Upper lobe of left lung (tissue), 6 donors: ENCODE data around the gene NCOA1. TPM values are rescaled to one million over a fixed set of nuclear protein-coding genes. Genes with fewer than 3 reads are reported as not detected.

Source experiments
- ATAC-seq, 2 donors: fragments of 200-7000 bp; cut with Tn5 transposase; one replicate each; pipeline ENCODE4 v1.9.1; 2022; ENCODE audit warnings: mild to moderate bottlenecking in 2 of 2, moderate library complexity in 2 of 2; ENCODE audit not compliant: low FRiP score in 2 of 2
- DNase-seq, 2 donors: peaks; one replicate each; pipeline ENCODE4 v3.0.0-alpha.2; 2019 to 2020
- H3K27ac ChIP-seq, 4 donors: fragments of 200-600 bp; sonication (generic); one replicate each; pipeline ENCODE4 v1.5.1; 2016 to 2019
- H3K27me3 ChIP-seq, 4 donors: fragments of 200-600 bp; sonication (generic); one replicate each; pipeline ENCODE4 v1.5.1; 2017 to 2019
- H3K36me3 ChIP-seq, 4 donors: fragments of 200-600 bp; sonication (generic); one replicate each; pipeline ENCODE4 v1.5.1; 2016 to 2019
- H3K4me1 ChIP-seq, 4 donors: fragments of 200-600 bp; sonication (generic); one replicate each; pipeline ENCODE4 v1.5.1; 2018 to 2019
- H3K4me3 ChIP-seq, 4 donors: fragments of 200-600 bp; sonication (generic); one replicate each; pipeline ENCODE4 v1.5.1; 2017 to 2019; ENCODE audit warnings: mild to moderate bottlenecking in 2 of 4, moderate library complexity in 1 of 4
- H3K9me3 ChIP-seq, 4 donors: fragments of 200-600 bp; sonication (generic); one replicate each; pipeline ENCODE4 v1.5.1; 2018 to 2019
- EP300 ChIP-seq, 4 donors: sonication (generic); formaldehyde crosslinking; IDR thresholded peaks; one replicate each; pipeline ENCODE4 v1.5.1; 2017; ENCODE audit warnings: antibody characterized with exemption in 4 of 4, control low read depth in 2 of 4
- POLR2A ChIP-seq, 4 donors: fragments of 450-650 bp; IDR thresholded peaks; one replicate each; pipeline ENCODE4 v1.5.1; 2016 to 2017; ENCODE audit warnings: antibody characterized with exemption in 4 of 4, mild to moderate bottlenecking in 2 of 4
- POLR2AphosphoS5 ChIP-seq, 2 donors: sonication (generic); formaldehyde crosslinking; IDR thresholded peaks; one replicate each; pipeline ENCODE4 v1.5.1; 2017; ENCODE audit warnings: antibody characterized with exemption in 2 of 2
- WGBS, 2 donors: methylation state at CpG; one replicate each; pipeline ENCODE4 v1.1.5; 2017 to 2018; 5-methylcytosine and 5-hydroxymethylcytosine counted together
- total RNA-seq, 6 donors: library from RNA; depleted of rRNA in 4 of 6; stranded (reverse); fragments of >200 nt in 4 of 6; gene quantifications; one replicate each; pipeline versions ENCODE4 v1.1.0 to v1.2.1, GENCODE V29; 2016 to 2021
- TF ChIP-seq, protein P1 (sequence below), 6 experiments: fragments of 450-650 bp in 4 of 6; fragments of 200-600 bp in 2 of 6; sonication (generic) in 2 of 6; IDR thresholded peaks; one replicate each; pipeline ENCODE4 v1.5.1; 2016 to 2019; ENCODE audit warnings: antibody characterized with exemption in 6 of 6
- donor health status: DM: no; HTN: no; CAD: no; lungs with moderate emphysema.
- donor health status: DM: no; HTN: yes; CAD: no; lungs with severe emphysema.

NCOA1 gene
- total RNA-seq, 6 donors from 2014 or later: 38.3 to 68.1 (median 42.5) TPM

DNA sequence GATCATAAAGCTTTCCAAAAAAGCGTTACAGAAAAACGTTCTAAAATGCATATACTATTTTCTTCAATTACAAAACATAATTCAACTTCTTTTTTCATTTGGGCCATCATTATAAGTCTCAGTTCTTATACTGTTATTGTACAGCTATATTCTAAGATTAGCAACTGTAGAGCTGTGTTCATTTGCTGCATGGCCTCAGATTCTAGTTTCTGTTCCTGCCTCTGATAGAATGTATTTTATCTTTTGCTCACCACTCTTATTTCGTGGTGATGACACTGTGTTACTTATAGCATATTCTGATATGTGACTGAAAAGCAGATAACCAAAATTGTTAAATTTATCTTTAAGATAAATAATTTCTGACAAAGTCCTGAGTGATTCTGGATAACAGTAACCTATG is 234.9 kb downstream of the NCOA1 start:
- DNase-seq (no peak), ATAC-seq (no peak)
- peaks cover 0 to 30% (median 7%) of the 10 kb centered on the region in 4 donors for H3K36me3 ChIP-seq
- H3K4me1 ChIP-seq: peaks cover 0 to 12% (median 4%) of the 10 kb centered on the region in 4 donors
- H3K27ac ChIP-seq: no peak overlapping the region
- 82 to 85% methylated on average over 3 of the region's 3 CpGs for WGBS, 2 donors
- H3K9me3 ChIP-seq: no peaks in the 10 kb centered on the region
- no peaks in the 10 kb centered on the region for H3K27me3 ChIP-seq
- TF ChIP-seq POLR2A (IDR thresholded peaks at IDR 0.05) (no peak), EP300 (IDR thresholded peaks at IDR 0.05) (no peak), POLR2AphosphoS5 (IDR thresholded peaks at IDR 0.05) (no peak)
- TF ChIP-seq, protein P1, sequence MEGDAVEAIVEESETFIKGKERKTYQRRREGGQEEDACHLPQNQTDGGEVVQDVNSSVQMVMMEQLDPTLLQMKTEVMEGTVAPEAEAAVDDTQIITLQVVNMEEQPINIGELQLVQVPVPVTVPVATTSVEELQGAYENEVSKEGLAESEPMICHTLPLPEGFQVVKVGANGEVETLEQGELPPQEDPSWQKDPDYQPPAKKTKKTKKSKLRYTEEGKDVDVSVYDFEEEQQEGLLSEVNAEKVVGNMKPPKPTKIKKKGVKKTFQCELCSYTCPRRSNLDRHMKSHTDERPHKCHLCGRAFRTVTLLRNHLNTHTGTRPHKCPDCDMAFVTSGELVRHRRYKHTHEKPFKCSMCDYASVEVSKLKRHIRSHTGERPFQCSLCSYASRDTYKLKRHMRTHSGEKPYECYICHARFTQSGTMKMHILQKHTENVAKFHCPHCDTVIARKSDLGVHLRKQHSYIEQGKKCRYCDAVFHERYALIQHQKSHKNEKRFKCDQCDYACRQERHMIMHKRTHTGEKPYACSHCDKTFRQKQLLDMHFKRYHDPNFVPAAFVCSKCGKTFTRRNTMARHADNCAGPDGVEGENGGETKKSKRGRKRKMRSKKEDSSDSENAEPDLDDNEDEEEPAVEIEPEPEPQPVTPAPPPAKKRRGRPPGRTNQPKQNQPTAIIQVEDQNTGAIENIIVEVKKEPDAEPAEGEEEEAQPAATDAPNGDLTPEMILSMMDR (IDR thresholded peaks at IDR 0.05): no peak
- H3K4me3 ChIP-seq: no peak overlapping the region

- H3K36me3 ChIP-seq: peaks cover 0 to 36% (median 7%) of the 10 kb centered on the region in 4 donors
- WGBS, 2 donors: 66 to 75% methylated on average over 7 of the region's 7 CpGs
- DNase-seq: no peak
- TF ChIP-seq, protein P1 (IDR thresholded peaks at IDR 0.05): no peak
- TF ChIP-seq POLR2A (IDR thresholded peaks at IDR 0.05) (no peak), POLR2AphosphoS5 (IDR thresholded peaks at IDR 0.05) (no peak), EP300 (IDR thresholded peaks at IDR 0.05) (no peak)
- H3K27me3 ChIP-seq: no peaks in the 10 kb centered on the region
- H3K4me3 ChIP-seq: no peak overlapping the region
- no peaks in the 10 kb centered on the region for H3K9me3 ChIP-seq
- no peak for ATAC-seq
- no peak overlapping the region for H3K27ac ChIP-seq
- H3K4me1 ChIP-seq: no peaks in the 10 kb centered on the region
Observed at GRCh38 chr2:24730481-24730880, 239.4 kb downstream of the NCOA1 start.

DNA sequence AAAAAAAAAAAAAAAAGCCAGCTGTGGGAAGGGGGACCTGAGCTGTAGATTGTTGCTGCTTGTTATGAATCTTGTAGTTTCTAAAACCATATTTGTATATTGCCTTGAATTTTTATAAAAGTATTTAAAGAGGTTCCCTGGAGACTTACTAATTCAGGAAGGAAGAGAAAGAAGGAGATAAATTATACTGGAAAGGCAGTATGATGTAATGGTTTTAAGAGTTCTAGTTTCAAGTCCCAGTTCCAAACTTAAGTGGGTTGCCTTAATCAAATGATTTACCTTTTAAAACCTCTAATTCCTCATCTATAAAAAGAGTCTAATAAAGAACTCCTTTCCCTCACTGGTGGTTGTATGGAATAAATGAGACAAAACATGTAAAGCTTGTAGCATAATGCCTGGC is 240.0 kb downstream of the NCOA1 start:
- Histone ChIP-seq H3K27me3 (no peaks in the 10 kb centered on the region), H3K27ac (no peak overlapping the region), H3K4me1 (no peaks in the 10 kb centered on the region), H3K4me3 (no peak overlapping the region), H3K36me3 (peaks cover 0 to 36% (median 7%) of the 10 kb centered on the region in 4 donors), H3K9me3 (no peaks in the 10 kb centered on the region)
- ATAC-seq (no peak), DNase-seq (no peak)
- TF ChIP-seq EP300 (IDR thresholded peaks at IDR 0.05) (no peak), POLR2A (IDR thresholded peaks at IDR 0.05) (no peak), POLR2AphosphoS5 (IDR thresholded peaks at IDR 0.05) (no peak)
- TF ChIP-seq, protein P1 (IDR thresholded peaks at IDR 0.05): no peak

- ATAC-seq (no peak), DNase-seq (no peak)
- 95 to 100% methylated on average over 1 of the region's 1 CpG for WGBS, 2 donors
- Histone ChIP-seq H3K4me3 (no peak overlapping the region), H3K27me3 (no peaks in the 10 kb centered on the region), H3K4me1 (peaks cover 3 to 7% (median 5%) of the 10 kb centered on the region in 4 donors), H3K36me3 (peaks cover 0 to 36% (median 7%) of the 10 kb centered on the region in 4 donors), H3K9me3 (no peaks in the 10 kb centered on the region), H3K27ac (no peak overlapping the region)
- TF ChIP-seq, protein P1 (IDR thresholded peaks at IDR 0.05): no peak
- TF ChIP-seq EP300 (IDR thresholded peaks at IDR 0.05): no peak
- TF ChIP-seq POLR2AphosphoS5 (IDR thresholded peaks at IDR 0.05): no peak
- no peak for TF ChIP-seq POLR2A (IDR thresholded peaks at IDR 0.05)
Observed at GRCh38 chr2:24731923-24732322, 240.9 kb downstream of the NCOA1 start.

DNA sequence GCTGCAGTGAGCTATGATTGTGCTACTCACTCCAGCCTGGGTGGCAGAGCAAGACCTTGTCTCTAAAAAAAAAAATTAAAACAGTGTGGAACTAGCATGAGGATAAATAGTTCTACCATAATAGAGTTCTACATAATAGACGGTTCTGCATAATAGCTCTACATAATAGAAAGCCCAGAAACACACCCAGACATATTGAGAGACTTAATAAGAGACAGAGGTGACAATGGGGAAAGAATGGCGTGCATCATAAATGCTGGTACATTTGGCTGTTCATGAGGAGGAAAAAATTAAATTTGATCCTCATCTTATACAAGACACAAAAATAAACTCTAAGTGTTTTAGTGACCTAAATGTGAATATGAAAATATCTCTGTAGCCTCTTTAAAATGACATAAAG is 243.7 kb downstream of the NCOA1 start:
- TF ChIP-seq POLR2A (IDR thresholded peaks at IDR 0.05) (no peak), POLR2AphosphoS5 (IDR thresholded peaks at IDR 0.05) (no peak), EP300 (IDR thresholded peaks at IDR 0.05) (no peak)
- TF ChIP-seq, protein P1 (IDR thresholded peaks at IDR 0.05): no peak
- DNase-seq (no peak), ATAC-seq (no peak)
- no peak overlapping the region for H3K27ac ChIP-seq
- H3K36me3 ChIP-seq: peaks cover 0 to 14% (median 1%) of the 10 kb centered on the region in 4 donors
- no peaks in the 10 kb centered on the region for H3K27me3 ChIP-seq
- H3K4me3 ChIP-seq: no peak overlapping the region
- 96% methylated on average over 2 of the region's 2 CpGs for WGBS, 2 donors
- peaks cover 3 to 9% (median 5%) of the 10 kb centered on the region in 4 donors for H3K4me1 ChIP-seq
- H3K9me3 ChIP-seq: no peaks in the 10 kb centered on the region
